ENCODE results near the gene VIPR1.

- TF ChIP-seq CTCF (IDR thresholded peaks at IDR 0.05) (no peak), TP53 (CRISPR knock-in tag; IDR thresholded peaks at IDR 0.05) (no peak), SMAD4 (CRISPR knock-in tag; IDR thresholded peaks at IDR 0.05) (no peak), KAT7 (CRISPR knock-in tag; IDR thresholded peaks at IDR 0.05; ENCODE audit: borderline replicate concordance) (no peak), MXD4 (CRISPR knock-in tag; IDR thresholded peaks at IDR 0.05; ENCODE audit: borderline replicate concordance) (no peak), IRF1 (CRISPR knock-in tag; IDR thresholded peaks at IDR 0.05) (no peak), AFF4 (CRISPR knock-in tag; IDR thresholded peaks at IDR 0.05; ENCODE audit: borderline replicate concordance) (no peak), SP1 (CRISPR knock-in tag; conservative IDR thresholded peaks at IDR 0.05) (no peak), ZNF512 (CRISPR knock-in tag; IDR thresholded peaks at IDR 0.05; ENCODE audit: borderline replicate concordance) (no peak), ZNF396 (CRISPR knock-in tag; IDR thresholded peaks at IDR 0.05; ENCODE audit: borderline replicate concordance) (no peak), ATF3 (CRISPR knock-in tag; conservative IDR thresholded peaks at IDR 0.05) (no peak), ESRRA (CRISPR knock-in tag; IDR thresholded peaks at IDR 0.05; ENCODE audit: borderline replicate concordance) (no peak), STAT6 (CRISPR knock-in tag; conservative IDR thresholded peaks at IDR 0.05; ENCODE audit: low read depth) (no peak), MAX (CRISPR knock-in tag; IDR thresholded peaks at IDR 0.05) (no peak)
These were observed 22.8 kb downstream of the VIPR1 start for GRCh38 chr3:42525212-42525611.
